Measurements from ENCODE around the gene RANBP9. TPM values are rescaled to one million over a fixed set of nuclear protein-coding genes. Genes with fewer than 3 reads are reported as not detected.

The RANBP9 gene
- total RNA-seq, 1 donor from 2014 or later, result 13.5 TPM

DNA sequence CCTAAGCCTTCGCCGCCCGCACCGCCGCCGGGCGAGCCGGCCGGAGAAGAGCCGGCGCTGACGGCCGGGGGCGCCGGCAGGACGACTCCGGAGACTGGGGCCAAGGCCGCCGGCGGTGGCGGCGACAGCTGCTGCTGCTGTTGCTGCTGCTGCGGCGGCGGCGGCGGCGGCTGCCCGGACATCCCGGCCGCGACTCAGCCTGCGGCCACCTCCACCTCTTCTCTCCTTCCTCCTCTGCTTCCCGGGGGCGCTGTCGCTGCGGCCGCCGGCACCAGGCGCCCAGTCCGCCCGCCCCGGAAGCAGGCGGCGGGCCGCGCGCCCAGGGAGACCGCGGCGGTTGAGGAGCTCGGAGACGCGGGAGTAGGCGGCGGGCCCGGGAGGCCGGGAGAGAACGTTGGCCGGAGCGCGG lies 307 bp downstream of the RANBP9 start:
- TF ChIP-seq, protein P1, sequence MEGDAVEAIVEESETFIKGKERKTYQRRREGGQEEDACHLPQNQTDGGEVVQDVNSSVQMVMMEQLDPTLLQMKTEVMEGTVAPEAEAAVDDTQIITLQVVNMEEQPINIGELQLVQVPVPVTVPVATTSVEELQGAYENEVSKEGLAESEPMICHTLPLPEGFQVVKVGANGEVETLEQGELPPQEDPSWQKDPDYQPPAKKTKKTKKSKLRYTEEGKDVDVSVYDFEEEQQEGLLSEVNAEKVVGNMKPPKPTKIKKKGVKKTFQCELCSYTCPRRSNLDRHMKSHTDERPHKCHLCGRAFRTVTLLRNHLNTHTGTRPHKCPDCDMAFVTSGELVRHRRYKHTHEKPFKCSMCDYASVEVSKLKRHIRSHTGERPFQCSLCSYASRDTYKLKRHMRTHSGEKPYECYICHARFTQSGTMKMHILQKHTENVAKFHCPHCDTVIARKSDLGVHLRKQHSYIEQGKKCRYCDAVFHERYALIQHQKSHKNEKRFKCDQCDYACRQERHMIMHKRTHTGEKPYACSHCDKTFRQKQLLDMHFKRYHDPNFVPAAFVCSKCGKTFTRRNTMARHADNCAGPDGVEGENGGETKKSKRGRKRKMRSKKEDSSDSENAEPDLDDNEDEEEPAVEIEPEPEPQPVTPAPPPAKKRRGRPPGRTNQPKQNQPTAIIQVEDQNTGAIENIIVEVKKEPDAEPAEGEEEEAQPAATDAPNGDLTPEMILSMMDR (conservative IDR thresholded peaks at IDR 0.05; ENCODE audit: low read depth, low read length), result no peak
- DNase-seq (ENCODE audit: low read depth), result no peak
- H3K4me3 ChIP-seq (ENCODE audit: low read depth, low read length), result peak overlapping the region; percentile 88

DNA sequence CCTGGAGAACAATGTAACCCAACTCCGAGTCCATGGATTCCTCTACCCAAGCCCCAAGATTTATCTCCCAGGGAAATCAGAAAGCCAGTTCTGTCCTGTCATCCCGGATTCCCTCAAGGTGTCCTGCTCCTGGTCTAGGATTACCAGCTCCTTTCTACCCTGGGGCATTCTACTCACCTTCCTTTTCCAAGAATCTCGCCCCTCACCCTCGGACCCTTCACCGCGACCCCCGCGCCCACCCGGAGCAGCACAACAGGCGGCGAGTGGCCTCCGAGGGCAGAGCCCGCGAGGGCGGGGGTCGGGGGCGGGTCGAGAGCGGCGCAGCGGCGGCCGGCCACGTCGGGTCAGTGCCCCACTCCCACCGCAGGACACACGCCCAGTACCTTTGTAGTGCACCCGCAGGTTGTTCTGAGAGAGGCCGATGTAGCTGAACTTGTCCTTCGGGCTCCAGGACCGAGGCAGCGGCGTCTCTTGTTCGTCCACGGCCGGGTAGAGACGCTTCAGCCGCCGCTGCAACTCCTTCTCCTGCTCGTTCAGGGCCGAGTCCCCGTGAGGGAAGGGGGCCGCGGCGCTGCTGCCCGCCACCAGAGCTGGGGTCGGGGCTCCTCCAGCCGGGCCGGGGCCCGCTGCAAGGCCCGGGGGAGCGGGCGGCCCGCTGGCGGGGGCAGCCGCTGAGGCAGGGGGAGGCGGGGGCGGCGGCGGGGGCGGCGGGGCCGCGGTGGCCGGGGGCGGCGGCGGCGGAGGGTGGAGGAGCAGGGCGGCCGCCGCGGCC lies 897 bp downstream of the RANBP9 start:
- TF ChIP-seq, protein P1 (conservative IDR thresholded peaks at IDR 0.05; ENCODE audit: low read depth, low read length), result no peak

DNA sequence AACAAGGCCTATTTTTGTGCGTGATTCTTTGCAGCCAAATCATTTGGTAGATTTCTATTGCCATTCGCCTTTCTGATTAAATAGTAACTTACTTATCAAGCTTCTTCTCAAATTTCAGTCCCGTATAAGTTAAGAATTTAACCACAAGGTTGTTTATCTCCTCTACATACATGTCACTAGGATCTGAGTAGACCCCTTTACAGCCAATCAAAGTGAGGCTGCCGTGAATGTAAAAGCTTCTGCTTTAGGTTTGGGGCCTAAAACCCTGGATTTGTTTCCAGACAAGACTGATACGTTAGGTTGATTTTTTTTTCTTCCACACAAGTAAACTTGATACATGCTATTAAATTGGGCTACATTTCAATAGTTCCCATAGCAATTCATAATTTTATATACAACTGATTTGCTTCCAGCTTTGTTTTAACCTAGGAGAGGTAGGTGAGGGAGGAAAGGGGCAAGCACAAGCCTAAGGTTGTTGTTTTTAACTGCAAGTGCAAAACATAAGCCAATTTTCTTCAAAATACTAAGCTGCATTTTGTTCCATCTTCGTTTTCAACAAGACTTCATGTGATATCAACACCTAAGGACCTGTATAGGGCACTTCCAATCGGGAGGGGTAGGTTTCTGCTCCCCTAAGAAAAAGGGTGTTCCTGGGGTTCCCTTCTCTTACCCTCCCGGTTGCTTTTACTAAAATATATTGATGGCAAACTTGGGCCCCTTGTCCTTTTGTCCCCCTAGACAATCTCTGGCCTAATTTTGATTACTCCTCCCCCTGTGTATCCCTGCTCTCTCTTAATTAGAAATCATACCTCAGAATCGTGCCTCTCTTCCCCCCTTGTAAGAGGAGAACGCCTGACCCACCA lies 1.7 kb downstream of the RANBP9 start:
- no peak for DNase-seq (ENCODE audit: low read depth)
- H3K4me3 ChIP-seq (ENCODE audit: low read depth, low read length), result peak overlapping the region; percentile 88
- TF ChIP-seq, protein P1 (conservative IDR thresholded peaks at IDR 0.05; ENCODE audit: low read depth, low read length), result no peak

More for the DNA sequence above, 897 bp downstream of the RANBP9 start:
- DNase-seq (ENCODE audit: low read depth), result no peak
- H3K4me3 ChIP-seq (ENCODE audit: low read depth, low read length), result peak overlapping the region; percentile 88

DNA sequence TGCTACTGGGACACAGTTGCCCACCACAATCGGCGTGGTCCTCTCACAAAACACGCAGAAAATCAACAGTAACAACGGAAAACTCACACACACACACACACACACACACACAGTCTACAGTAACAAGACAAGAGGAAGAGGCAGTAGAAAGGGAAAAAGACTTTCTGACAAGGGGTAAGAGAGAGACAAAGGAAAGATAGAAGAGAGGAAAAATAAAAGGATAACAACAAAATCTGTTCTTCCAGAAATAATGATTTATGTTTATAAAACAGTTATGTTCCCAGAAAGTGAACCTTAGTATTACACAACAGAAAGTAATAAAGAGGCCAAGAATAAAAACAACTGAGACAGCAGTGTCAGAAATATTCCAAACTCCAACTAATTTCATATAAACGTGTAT lies 2.9 kb downstream of the RANBP9 start:
- TF ChIP-seq, protein P1 (conservative IDR thresholded peaks at IDR 0.05; ENCODE audit: low read depth, low read length), result no peak
- peak overlapping the region; percentile 88 for H3K4me3 ChIP-seq (ENCODE audit: low read depth, low read length)
- DNase-seq (ENCODE audit: low read depth), result no peak

DNA sequence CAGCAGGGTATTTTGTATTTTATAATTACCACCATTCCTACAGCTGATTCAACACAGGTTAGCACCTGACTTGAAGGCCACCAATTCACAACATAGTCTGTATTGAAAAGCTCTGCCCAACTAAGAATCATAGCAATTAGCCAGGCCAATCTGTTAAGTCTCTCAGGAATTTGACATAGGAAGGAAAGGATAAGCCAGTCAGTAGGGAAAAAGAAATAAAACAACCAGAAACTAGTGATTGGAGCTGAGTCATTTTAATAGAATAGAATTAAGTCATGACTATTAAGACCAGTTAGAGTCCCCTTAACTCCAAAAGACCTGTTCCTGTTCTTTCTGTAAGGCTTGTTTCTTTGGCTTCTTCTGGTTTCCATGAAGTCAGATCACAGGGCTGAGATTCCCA lies 8.1 kb downstream of the RANBP9 start:
- TF ChIP-seq, protein P1 (conservative IDR thresholded peaks at IDR 0.05; ENCODE audit: low read depth, low read length), result no peak
- no peak overlapping the region for H3K4me3 ChIP-seq (ENCODE audit: low read depth, low read length)
- DNase-seq (ENCODE audit: low read depth), result no peak

DNA sequence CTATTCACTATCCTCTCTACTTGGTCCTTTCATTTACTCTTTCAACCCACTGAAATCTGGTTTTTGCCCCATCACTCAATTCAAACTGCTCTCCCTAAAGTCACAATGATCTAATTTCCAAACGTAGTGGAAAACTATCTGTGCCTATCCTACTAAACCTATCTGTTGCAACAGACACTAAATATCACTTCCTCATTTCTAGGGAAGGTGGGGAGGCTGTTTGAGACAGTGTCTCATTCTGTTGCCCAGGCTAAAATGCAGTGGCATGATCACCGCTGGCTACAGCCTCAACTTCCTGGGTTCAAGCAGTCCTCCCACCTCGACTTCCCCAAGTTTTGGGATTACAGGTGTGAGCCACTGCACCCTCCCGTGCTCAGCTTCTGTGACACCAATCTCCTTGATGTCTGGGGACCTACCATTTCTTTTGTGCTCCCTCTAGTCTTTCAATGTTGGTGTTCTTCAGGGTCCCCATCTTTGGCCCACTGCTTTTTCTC lies 8.8 kb downstream of the RANBP9 start:
- TF ChIP-seq, protein P1 (conservative IDR thresholded peaks at IDR 0.05; ENCODE audit: low read depth, low read length), result no peak
- no peak for DNase-seq (ENCODE audit: low read depth)
- H3K4me3 ChIP-seq (ENCODE audit: low read depth, low read length), result no peak overlapping the region
